ENCODE measurements around the gene OGFOD3.

OGFOD3 gene

GRCh38 chr17:82446124-82446523 lies 27.7 kb upstream of the OGFOD3 start:
- no peak for DNase-seq

- no peak for DNase-seq
Observed at GRCh38 chr17:82445542-82445941, 27.2 kb upstream of the OGFOD3 start.

GRCh38 chr17:82444941-82445521 lies 26.6 kb upstream of the OGFOD3 start:
- DNase-seq, result no peak

- DNase-seq, result no peak
Observed at GRCh38 chr17:82444284-82444893, 26.0 kb upstream of the OGFOD3 start.

- no peak for DNase-seq
Observed at GRCh38 chr17:82443465-82444283, 25.3 kb upstream of the OGFOD3 start.

GRCh38 chr17:82442643-82443464 lies 24.5 kb upstream of the OGFOD3 start:
- no peak for DNase-seq

GRCh38 chr17:82441691-82442487 lies 23.5 kb upstream of the OGFOD3 start:
- DNase-seq, result no peak

- no peak for DNase-seq
Observed at GRCh38 chr17:82440991-82441627, 22.7 kb upstream of the OGFOD3 start.

GRCh38 chr17:82440469-82440981 lies 22.1 kb upstream of the OGFOD3 start:
- DNase-seq, result no peak

GRCh38 chr17:82439829-82440365 lies 21.5 kb upstream of the OGFOD3 start:
- DNase-seq, result no peak

GRCh38 chr17:82439194-82439828 lies 20.9 kb upstream of the OGFOD3 start:
- DNase-seq, result no peak

- no peak for DNase-seq
Observed at GRCh38 chr17:82438401-82439193, 20.2 kb upstream of the OGFOD3 start.

GRCh38 chr17:82437325-82437668 lies 18.9 kb upstream of the OGFOD3 start:
- no peak for DNase-seq

- no peak for DNase-seq
Observed at GRCh38 chr17:82436601-82437324, 18.4 kb upstream of the OGFOD3 start.

- DNase-seq, result no peak
Observed at GRCh38 chr17:82435601-82436583, 17.5 kb upstream of the OGFOD3 start.

GRCh38 chr17:82435103-82435502 lies 16.7 kb upstream of the OGFOD3 start:
- DNase-seq, result no peak

GRCh38 chr17:82434216-82434565 lies 15.8 kb upstream of the OGFOD3 start:
- peak; percentile 26 for DNase-seq

GRCh38 chr17:82433560-82434215 lies 15.3 kb upstream of the OGFOD3 start:
- no peak for DNase-seq
